WTC11 (cell line): ENCODE results near the gene YIPF2.
A peak's percentile ranks its signal among the peaks of the same experiment; 100 is the strongest.

ENCODE experiments used
- CTCF ChIP-seq: fragments of 200-600 bp; IDR thresholded peaks from 2 replicates; pipeline ENCODE4 v1.8.0; 2022; ENCODE audit warnings: antibody characterized with exemption
- ELF4 ChIP-seq: sonication (generic); formaldehyde crosslinking; IDR thresholded peaks from 2 replicates; pipeline ENCODE4 v1.8.1; 2022; ENCODE audit warnings: low read depth, mild to moderate bottlenecking, moderate library complexity, missing genetic modification reagents
- NR3C1 ChIP-seq: sonication (generic); formaldehyde crosslinking; conservative IDR thresholded peaks from 2 replicates; pipeline ENCODE4 v1.8.1; 2023; ENCODE audit warnings: low read depth, mild to moderate bottlenecking, missing genetic modification reagents
- PRRX2 ChIP-seq: fragments of 250-450 bp; sonication (Bioruptor Pico); IDR thresholded peaks from 2 replicates; pipeline ENCODE4 v1.8.0; 2021; ENCODE audit warnings: mild to moderate bottlenecking
- USF1 ChIP-seq: sonication (generic); formaldehyde crosslinking; IDR thresholded peaks from 2 replicates; pipeline ENCODE4 v1.8.0; 2022; ENCODE audit warnings: mild to moderate bottlenecking, missing genetic modification reagents
- ZNF263 ChIP-seq: sonication (generic); formaldehyde crosslinking; IDR thresholded peaks from 2 replicates; pipeline ENCODE4 v1.8.1; 2022; ENCODE audit warnings: low read depth, mild to moderate bottlenecking, moderate library complexity, missing genetic modification reagents

- TF ChIP-seq USF1 (no peak), CTCF (no peak), ELF4 (CRISPR knock-in tag) (no peak), NR3C1 (CRISPR knock-in tag) (0 out of 2 replicates have a peak, but pooled peaks have one; percentile 2), ZNF263 (CRISPR knock-in tag) (no peak), PRRX2 (CRISPR knock-in tag) (no peak)
Observed at GRCh38 chr19:10961073-10961860, 32.8 kb upstream of the YIPF2 start.
